H1 (cell line): ENCODE measurements around the gene SPIRE2. TPM values are rescaled to one million over a fixed set of nuclear protein-coding genes. Genes with fewer than 3 reads are reported as not detected.

Experiments used
- BACH1 ChIP-seq: IDR thresholded peaks from 2 replicates; pipeline ENCODE4 v1.6.1; 2012; ENCODE audit warnings: low read length, improper control_type of control experiment
- CTBP2 ChIP-seq: IDR thresholded peaks from 2 replicates; pipeline ENCODE4 v1.7.0; 2011; ENCODE audit warnings: borderline replicate concordance, mild to moderate bottlenecking, moderate library complexity, mixed read lengths, low read length; ENCODE audit not compliant: insufficient read depth, insufficient read length
- HDAC2 ChIP-seq, 2 experiments: fragments of 300-600 bp in 1 of 2; sonication (generic) in 1 of 2; IDR thresholded peaks; 2 replicates each; pipeline ENCODE4 v1.6.1; 2011 to 2012; ENCODE audit warnings: low read depth in 2 of 2, low read length in 2 of 2, mild to moderate bottlenecking in 2 of 2, moderate library complexity in 2 of 2, borderline replicate concordance in 1 of 2, inconsistent platforms in 1 of 2
- NRF1 ChIP-seq: IDR thresholded peaks from 2 replicates; pipeline ENCODE4 v1.6.1; 2011; ENCODE audit warnings: mild to moderate bottlenecking, low read depth, low read length, improper control_type of control experiment
- POU5F1 ChIP-seq: IDR thresholded peaks from 2 replicates; pipeline ENCODE4 v1.6.1; 2011; ENCODE audit warnings: low read depth, mild to moderate bottlenecking, low read length, moderate library complexity
- RFX5 ChIP-seq: IDR thresholded peaks from 2 replicates; pipeline ENCODE4 v1.6.1; 2011; ENCODE audit warnings: low read depth, low read length, improper control_type of control experiment, borderline replicate concordance
- SIN3A ChIP-seq, 2 experiments: IDR thresholded peaks in 1 of 2; conservative IDR thresholded peaks in 1 of 2; 2 replicates each; pipeline ENCODE4 v1.6.1; 2011 to 2012; ENCODE audit warnings: low read length in 2 of 2, improper control_type of control experiment in 1 of 2, low read depth in 1 of 2, mild to moderate bottlenecking in 1 of 2
- TAF1 ChIP-seq: IDR thresholded peaks from 2 replicates; pipeline ENCODE4 v1.6.1; 2011; ENCODE audit warnings: mild to moderate bottlenecking, low read depth, low read length
- YY1 ChIP-seq: IDR thresholded peaks from 2 replicates; pipeline ENCODE4 v1.6.1; 2011; ENCODE audit warnings: low read depth, mild to moderate bottlenecking, low read length
- polyA plus RNA-seq, 7 experiments: library from polyadenylated mRNA; depleted of rRNA in 3 of 7; stranded (reverse) in 5 of 7; unstranded in 2 of 7; fragments of >200 nt in 5 of 7; fragments of 200-250 nt in 2 of 7; gene quantifications; 1 replicate in 5 of 7; 2 replicates in 1 of 7; 4 replicates in 1 of 7; pipeline versions ENCODE4 v1.2.1 to v1.2.3, GENCODE V29; 2011 to 2013; ENCODE audit warnings: missing spikeins in 2 of 7, mixed read lengths in 2 of 7
- total RNA-seq: library from RNA; stranded (reverse); fragmentation: NEBNext Ultra II Directional; extraction: Animal tissue kit (Norgen Biotek cat#: 25700); gene quantifications from 2 replicates; pipeline ENCODE4 v1.2.1, GENCODE V29; 2021

SPIRE2 gene
- total and polyA plus RNA-seq, 2 of the 8 experiments (the other 6 are each of a cell fraction or from before 2014, with no cell fraction given), result 7.4 to 15.4 TPM

- TF ChIP-seq NRF1 (0 out of 2 replicates have a peak, but pooled peaks have one; percentile 11), TAF1 (0 out of 2 replicates have a peak, but pooled peaks have one; percentile 16), BACH1 (peak; percentile 28; the same call in 1 of the 2 replicates), CTBP2 (no peak), HDAC2 (IDR thresholded peaks at IDR 0.05; ENCODE audit: borderline replicate concordance in 1 of 2, low read depth in 2 of 2, low read length in 2 of 2) (no peak; a peak in 1 of 4 replicates), YY1 (peak; percentile 27; the same call in 1 of the 2 replicates), POU5F1 (no peak), RFX5 (no peak), SIN3A (conservative IDR thresholded peaks at IDR 0.05 in 1 of 2, IDR thresholded peaks at IDR 0.05 in 1 of 2; ENCODE audit: low read depth in 1 of 2, low read length in 2 of 2) (peak; percentile 95 to 98; a peak in 3 of 4 replicates)
These were observed at the start of gene SPIRE2 (continued) for GRCh38 chr16:89828199-89828869.
